Stimulated activated CD8-positive, alpha-beta memory T cell treated with anti-CD3 and anti-CD28 coated beads, Interleukin-15, amount 100 ng/mL, for 24 hours (primary cell): ENCODE measurements around the gene NHLRC2.

ENCODE experiments used
- DNase-seq: peaks from one replicate; pipeline ENCODE4 v3.0.0-alpha.2; 2020; ENCODE audit warnings: low read depth

NHLRC2 gene

DNA sequence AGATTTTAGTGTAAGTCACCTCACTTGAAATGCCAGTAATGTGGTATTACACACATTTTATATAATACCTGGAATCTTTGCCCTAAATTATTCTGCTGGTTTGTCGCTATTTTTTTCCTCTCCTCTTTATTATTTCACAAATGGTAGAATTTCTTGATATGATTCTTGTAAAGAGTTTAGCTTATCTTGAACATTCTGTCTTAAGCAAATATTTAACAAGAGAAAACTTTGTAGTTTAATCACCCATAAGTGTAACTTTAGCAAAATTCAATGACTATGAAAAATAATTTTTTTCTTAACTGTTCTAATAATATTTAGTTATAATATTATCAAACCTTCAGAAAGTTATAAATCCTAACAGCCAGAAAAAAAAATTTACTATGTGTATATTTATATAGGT lies 56.7 kb downstream of the NHLRC2 start:
- no peak for DNase-seq

- no peak for DNase-seq
Observed at GRCh38 chr10:113911839-113912238, 57.4 kb downstream of the NHLRC2 start.

DNA sequence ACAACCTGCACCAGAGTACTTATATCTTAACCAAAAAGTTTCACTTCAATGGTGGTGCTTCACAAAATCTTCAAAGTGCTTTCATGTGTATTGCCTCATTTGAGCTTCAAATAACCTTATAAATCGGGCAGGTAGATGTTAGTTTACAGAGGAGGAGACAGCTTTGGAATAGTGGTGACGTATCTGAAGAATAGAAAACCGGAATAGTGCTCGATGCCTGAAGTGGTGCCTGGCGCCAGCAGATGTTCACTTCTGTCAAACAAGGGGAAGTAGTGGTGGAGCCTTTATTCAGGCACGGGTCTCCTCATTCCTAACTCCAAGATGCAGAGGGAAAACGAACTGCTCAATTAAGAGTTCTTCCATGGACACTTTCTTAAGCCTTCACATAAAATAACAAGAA lies 58.1 kb downstream of the NHLRC2 start:
- DNase-seq = no peak

DNA sequence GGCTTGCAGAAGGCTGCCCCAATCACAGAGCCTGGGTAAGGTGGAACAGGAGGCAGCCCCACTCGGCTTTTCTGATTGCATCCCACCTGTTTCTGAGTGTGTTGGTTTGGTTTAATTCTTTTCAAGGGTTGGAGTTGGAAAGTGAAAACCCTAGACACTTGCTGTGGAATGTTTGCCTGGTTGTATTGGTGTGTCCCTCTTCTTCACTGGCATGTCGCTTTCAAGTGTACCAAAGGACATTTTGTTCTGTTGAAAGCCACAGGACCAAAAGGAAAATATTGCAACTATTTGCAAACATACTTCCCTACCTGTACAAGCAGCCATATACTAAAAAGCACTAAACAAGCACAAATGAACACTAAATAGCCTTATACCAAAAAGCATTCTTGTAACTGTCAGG lies 60.5 kb downstream of the NHLRC2 start:
- DNase-seq = no peak

GRCh38 chr10:113915540-113915939 lies 61.1 kb downstream of the NHLRC2 start:
- DNase-seq = no peak

DNA sequence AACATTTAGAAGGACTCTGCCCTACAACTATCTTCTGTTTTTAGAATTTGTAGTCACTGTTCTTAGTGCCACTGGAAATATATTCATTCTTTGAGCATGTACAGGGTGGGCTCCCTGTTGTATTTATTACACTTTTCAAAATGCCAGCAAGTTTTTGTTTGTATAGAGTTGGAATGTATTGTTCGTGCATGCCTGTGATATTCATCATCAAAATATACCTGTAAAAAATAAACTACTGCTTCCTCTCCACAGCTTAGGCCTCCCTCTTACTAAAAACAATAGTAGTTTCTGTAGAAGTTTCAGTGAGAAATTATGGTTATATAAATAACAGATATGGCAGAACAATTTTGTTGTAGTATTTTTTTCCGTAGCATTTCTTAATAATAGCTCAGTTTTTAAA lies 61.6 kb downstream of the NHLRC2 start:
- DNase-seq = no peak

DNA sequence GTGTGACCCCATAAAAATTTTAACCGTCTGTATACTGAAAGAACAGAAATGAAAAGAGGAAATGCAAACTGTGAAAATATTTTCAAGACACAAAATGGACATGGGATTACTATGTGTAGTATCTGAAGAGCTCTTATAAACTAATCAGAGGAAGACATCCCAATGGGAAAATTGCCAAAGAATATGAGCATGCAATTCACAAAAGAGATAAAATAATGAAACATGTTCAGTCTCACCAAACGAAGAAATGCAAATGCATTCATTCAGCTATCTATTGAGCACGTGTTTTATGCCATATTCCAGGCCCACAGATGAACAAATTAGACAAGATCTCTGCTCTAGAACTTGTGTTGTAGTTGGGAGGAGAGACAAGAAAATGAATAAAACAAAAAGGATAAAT lies 63.2 kb downstream of the NHLRC2 start:
- DNase-seq = no peak

DNA sequence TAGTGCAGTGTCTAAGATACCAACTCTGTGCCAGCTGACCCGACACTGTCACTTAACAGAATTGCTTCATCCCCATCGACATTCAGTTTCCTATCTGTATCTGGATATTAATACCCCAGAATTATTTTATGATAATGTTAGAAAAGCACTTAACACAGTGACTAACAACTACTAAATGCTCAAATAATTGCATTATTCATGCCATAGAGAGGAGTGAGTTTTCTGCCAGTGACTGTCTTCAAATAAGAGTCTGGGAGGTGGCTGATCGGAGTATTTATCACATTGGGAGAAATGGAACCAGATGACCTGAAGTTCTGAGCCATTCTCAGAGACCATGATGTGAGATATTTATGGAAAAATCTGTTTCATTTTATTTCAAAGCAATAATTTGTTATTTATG lies 65.7 kb downstream of the NHLRC2 start:
- no peak for DNase-seq

DNA sequence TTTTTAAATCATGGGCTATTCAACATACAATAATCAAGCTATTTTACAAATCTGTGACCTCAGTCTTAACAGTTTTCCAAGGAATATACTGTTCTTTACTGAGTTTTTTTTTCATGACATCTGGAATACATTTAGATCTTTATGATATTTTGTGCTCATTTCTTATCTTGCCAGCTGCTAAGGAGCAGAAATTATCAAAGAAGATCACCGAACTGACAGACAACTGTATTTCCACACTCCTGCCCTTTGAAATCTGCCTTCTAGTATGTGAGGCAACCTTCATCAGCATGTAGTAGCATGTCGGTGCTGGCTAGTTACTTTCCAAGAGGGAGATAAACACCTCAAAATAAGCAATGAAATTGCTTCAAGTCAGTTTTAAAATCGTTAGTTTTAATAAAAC lies 66.4 kb downstream of the NHLRC2 start:
- DNase-seq = no peak

GRCh38 chr10:113921561-113922370 lies 67.3 kb downstream of the NHLRC2 start:
- DNase-seq = no peak

DNA sequence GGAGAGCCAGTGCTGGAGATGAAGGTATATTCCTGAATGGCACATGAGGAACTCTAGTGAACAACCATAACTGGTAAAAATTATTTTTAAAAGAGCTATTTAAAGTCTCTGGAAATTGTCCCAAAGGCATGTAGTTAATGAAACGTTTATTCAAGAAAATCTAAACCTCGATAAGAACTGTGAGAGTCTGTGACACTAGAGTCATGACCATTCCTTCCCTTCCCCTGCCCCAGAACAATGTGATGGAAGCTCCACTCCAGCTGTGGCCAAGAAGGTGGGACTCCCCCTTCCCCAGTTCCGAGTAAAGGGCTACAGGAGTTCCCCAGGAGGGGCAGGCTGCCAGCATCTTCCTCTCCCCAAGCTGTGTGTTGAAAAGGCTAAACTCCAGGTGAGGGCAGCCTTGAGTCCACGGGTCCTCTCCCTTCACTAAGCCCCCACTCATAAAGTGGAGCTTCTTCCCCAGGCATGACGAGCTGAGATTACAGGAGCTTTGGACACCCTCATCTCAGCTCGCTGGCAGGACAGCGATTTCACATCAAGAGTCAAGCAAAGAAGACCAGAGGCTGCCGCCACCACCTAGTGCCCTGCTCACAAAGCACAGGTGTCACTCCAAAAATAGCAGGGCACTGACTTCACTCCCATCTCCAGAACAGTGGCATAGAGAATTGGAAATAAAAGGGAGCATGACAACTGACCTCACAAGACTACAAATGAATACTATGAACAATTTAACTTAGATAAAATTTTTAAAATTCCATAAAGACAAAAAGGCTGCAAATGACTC lies 68.5 kb downstream of the NHLRC2 start:
- DNase-seq = no peak

DNA sequence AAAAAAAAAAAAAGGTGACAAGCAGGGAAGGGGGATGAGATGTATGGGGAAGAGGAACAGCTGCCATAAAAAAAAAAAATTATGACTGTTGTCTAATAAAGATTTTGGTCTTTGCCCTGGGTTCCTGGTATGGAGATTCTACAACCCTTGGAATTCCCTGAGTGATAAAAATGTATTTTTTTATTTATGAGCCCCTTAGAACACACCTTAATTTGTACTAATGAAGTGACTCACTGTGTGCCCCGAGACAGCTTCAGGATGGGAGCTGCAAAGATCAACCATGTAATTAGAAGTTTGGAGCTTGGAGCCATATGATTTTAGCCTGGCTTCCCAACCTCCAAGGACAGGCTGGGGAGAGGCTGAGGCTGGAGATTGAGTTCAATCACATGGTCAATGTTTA lies 69.7 kb downstream of the NHLRC2 start:
- DNase-seq = no peak

- no peak for DNase-seq
Observed at GRCh38 chr10:113924664-113925063, 70.2 kb downstream of the NHLRC2 start.

DNA sequence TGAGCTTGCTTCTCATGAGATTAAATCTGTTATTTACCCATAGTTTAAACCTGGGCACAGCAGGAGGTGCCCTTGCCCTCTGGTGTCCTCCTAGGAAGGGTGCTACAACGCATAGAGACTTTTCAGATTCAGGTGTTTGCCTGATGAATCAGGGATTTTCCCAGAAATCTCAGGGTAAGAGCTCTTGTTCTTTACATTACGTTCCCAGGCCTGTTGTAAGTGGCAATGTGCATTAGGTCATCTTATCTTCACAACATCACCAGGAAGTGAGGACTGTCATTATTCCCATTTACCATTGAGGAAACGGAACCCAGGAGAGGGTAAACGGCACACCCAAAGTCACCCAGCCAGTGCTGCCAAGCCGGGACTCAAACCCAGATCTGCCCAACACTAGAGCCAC lies 73.0 kb downstream of the NHLRC2 start:
- DNase-seq = no peak

DNA sequence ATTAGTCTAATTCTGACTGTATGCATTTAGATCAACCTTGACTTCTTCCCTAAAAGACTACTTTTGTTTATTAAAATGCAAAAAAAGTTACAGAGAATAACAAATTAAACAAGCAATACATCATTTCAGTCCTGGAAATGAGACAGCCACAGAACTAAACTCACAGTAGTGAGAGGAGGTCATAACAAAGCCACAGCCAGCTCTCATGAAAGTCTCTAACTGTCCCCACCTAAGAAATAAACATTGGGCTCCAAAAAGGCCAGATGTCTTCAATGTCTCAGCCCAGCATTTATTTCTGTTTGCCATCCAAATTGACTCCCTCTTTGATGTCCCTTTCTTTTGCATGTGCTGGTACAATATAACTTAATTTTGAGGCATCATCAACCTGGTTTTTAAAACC lies 74.4 kb downstream of the NHLRC2 start:
- DNase-seq = no peak

- DNase-seq = no peak
Observed at GRCh38 chr10:113929522-113929921, 75.1 kb downstream of the NHLRC2 start.

- no peak for DNase-seq
Observed at GRCh38 chr10:113930482-113931057, 76.1 kb downstream of the NHLRC2 start.

DNA sequence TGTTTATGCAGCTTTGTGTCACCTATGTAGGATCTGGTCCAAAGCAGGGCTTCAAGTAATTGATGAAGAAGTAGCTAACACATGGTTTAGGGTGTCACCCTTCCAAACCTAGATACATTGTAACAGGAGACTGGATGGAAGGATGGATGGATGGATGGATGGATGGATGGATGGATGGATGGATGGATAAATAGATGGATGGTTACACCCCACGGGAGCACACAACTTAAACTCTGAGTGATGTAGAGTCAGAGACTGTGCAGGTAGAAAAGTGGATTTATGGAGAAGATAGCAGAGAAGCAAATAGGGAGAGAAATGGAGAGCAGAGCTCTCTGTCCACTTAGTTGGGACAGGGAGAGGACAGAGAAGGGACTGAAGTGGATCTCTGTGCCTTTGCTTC lies 78.4 kb downstream of the NHLRC2 start:
- DNase-seq = no peak

- no peak for DNase-seq
Observed at GRCh38 chr10:113933894-113934532, 79.6 kb downstream of the NHLRC2 start.

GRCh38 chr10:113937258-113937657 lies 82.8 kb downstream of the NHLRC2 start:
- no peak for DNase-seq

DNA sequence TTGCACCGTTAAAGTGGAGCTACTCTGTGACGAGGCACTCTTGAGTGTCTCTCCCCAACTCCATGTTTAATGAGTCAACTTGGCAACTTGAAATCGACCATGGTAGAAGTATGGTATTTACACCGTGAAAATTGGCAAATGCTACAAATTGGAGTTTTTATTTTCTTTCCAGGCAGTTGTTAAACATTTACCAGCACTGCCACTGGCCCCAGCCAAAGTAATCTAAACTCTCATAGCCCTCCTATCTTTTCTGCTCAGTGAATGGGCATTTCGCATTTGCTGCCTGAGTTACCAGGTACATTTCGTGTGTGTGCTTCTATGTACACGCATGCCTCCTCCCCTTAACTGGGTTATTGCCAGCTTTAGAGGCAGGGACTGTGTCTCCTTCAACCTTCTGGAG lies 83.3 kb downstream of the NHLRC2 start:
- DNase-seq = no peak

- no peak for DNase-seq
Observed at GRCh38 chr10:113939212-113939860, 84.9 kb downstream of the NHLRC2 start.
